Measurements from ENCODE around the gene SPPL2B. TPM values are rescaled to one million over a fixed set of nuclear protein-coding genes. Genes with fewer than 3 reads are reported as not detected.

The SPPL2B gene
- total RNA-seq, 6 experiments from 2014 or later, result 11.8 to 39.8 (median 26.5) TPM

- no peak for DNase-seq
- TF ChIP-seq CTCF (IDR thresholded peaks at IDR 0.05) (no peak), POLR2A (IDR thresholded peaks at IDR 0.05) (no peak)
- ATAC-seq, result no peak
- Histone ChIP-seq H3K27me3 (peaks cover 0 to 7% of the 10 kb centered on the region in 2 donors), H3K4me3 (no peak overlapping the region), H3K36me3 (no peaks in the 10 kb centered on the region), H3K9me3 (no peaks in the 10 kb centered on the region), H3K27ac (no peak overlapping the region), H3K4me1 (no peaks in the 10 kb centered on the region)
- 89% methylated on average over 4 of the region's 4 CpGs for WGBS (ENCODE audit: insufficient coverage, low coverage, low lambda C conversion rate, missing lambda C conversion rate)
- intact Hi-C loops (cut with DNase I), result loop anchor here in 1 of 2 donors (10.0 kb wide), 1 partner anchor 76 kb away; the partner anchor contains the start of genes PLEKHJ1 and SF3A2
Observed at GRCh38 chr19:2311093-2311492, 17.4 kb upstream of the SPPL2B start.

- TF ChIP-seq CTCF (IDR thresholded peaks at IDR 0.05), result no peak
- TF ChIP-seq POLR2A (IDR thresholded peaks at IDR 0.05), result no peak
- Histone ChIP-seq H3K36me3 (no peaks in the 10 kb centered on the region), H3K27ac (no peak overlapping the region), H3K9me3 (no peaks in the 10 kb centered on the region), H3K4me1 (no peaks in the 10 kb centered on the region), H3K27me3 (peaks cover 0 to 7% of the 10 kb centered on the region in 2 donors), H3K4me3 (no peak overlapping the region)
- DNase-seq (no peak), ATAC-seq (no peak)
- intact Hi-C loops (cut with DNase I), result loop anchor here in 1 of 2 donors (10.0 kb wide), 1 partner anchor 78 kb away; the partner anchor contains the start of genes PLEKHJ1 and SF3A2
- 39% methylated on average over 20 of the region's 28 CpGs for WGBS (ENCODE audit: insufficient coverage, low coverage, low lambda C conversion rate, missing lambda C conversion rate)
Observed at GRCh38 chr19:2312820-2313501, 15.5 kb upstream of the SPPL2B start.

GRCh38 chr19:2315121-2315817, 13.2 kb upstream of the SPPL2B start:
- Histone ChIP-seq H3K4me1 (no peaks in the 10 kb centered on the region), H3K27ac (no peak overlapping the region), H3K9me3 (no peaks in the 10 kb centered on the region), H3K36me3 (no peaks in the 10 kb centered on the region), H3K4me3 (no peak overlapping the region), H3K27me3 (peaks cover 0 to 7% of the 10 kb centered on the region in 2 donors)
- WGBS (ENCODE audit: insufficient coverage, low coverage, low lambda C conversion rate, missing lambda C conversion rate), result 68% methylated on average over 3 of the region's 7 CpGs
- TF ChIP-seq CTCF (IDR thresholded peaks at IDR 0.05) (no peak), POLR2A (IDR thresholded peaks at IDR 0.05) (no peak)
- no peak for DNase-seq
- ATAC-seq, result no peak
- intact Hi-C loops (cut with DNase I), result loop anchor here in 1 of 2 donors (10.0 kb wide), 1 partner anchor 80 kb away; the partner anchor contains the start of genes PLEKHJ1 and SF3A2

- no peak for TF ChIP-seq POLR2A (IDR thresholded peaks at IDR 0.05)
- peak; percentile 46 to 86 (median 65) for TF ChIP-seq CTCF (IDR thresholded peaks at IDR 0.05)
- peaks cover 0 to 7% of the 10 kb centered on the region in 2 donors for H3K27me3 ChIP-seq
- no peaks in the 10 kb centered on the region for H3K36me3 ChIP-seq
- intact Hi-C loops (cut with DNase I), result loop anchor here in 1 of 2 donors (10.0 kb wide), 1 partner anchor 81 kb away; the partner anchor contains the start of genes PLEKHJ1 and SF3A2
- no peaks in the 10 kb centered on the region for H3K9me3 ChIP-seq
- ATAC-seq, result peak; percentile 89 to 97 (median 93)
- H3K27ac ChIP-seq, result no peak overlapping the region
- 31% methylated on average over 12 of the region's 22 CpGs for WGBS (ENCODE audit: insufficient coverage, low coverage, low lambda C conversion rate, missing lambda C conversion rate)
- H3K4me3 ChIP-seq, result no peak overlapping the region
- DNase-seq, result peak; percentile 77 to 84 (median 79)
- H3K4me1 ChIP-seq, result no peaks in the 10 kb centered on the region
Observed at GRCh38 chr19:2315818-2316353, 12.6 kb upstream of the SPPL2B start.

Measured in right lobe of liver (tissue), 6 donors.